ENCODE results near the gene ARHGAP20. TPM values are rescaled to one million over a fixed set of nuclear protein-coding genes. Genes with fewer than 3 reads are reported as not detected.

Gene ARHGAP20
- total RNA-seq, 1 donor from 2014 or later = 0.11 TPM

- POLR2A ChIA-PET = no interaction called here
- TF ChIP-seq CTCF (IDR thresholded peaks at IDR 0.05) = no peak
- CTCF ChIA-PET = no interaction called here
- no peak overlapping the region for H3K27ac Mint-ChIP-seq
- H3K4me3 Mint-ChIP-seq = no peak overlapping the region
- peaks cover 26% of the 10 kb centered on the region for H3K27me3 Mint-ChIP-seq
- H3K9me3 Mint-ChIP-seq = peaks cover 12% of the 10 kb centered on the region
- DNase-seq (no peak), ATAC-seq (ENCODE audit: low read depth) (no peak)
- H3K4me1 Mint-ChIP-seq = no peaks in the 10 kb centered on the region
- H3K36me3 Mint-ChIP-seq (ENCODE audit: low read depth) = no peaks in the 10 kb centered on the region
- intact Hi-C loops (cut with micrococcal nuclease) = no loop called here
Measured at GRCh38 chr11:110757066-110757465, 44.8 kb upstream of the ARHGAP20 start.

- Mint-ChIP-seq H3K4me1 (no peaks in the 10 kb centered on the region), H3K27ac (no peak overlapping the region), H3K4me3 (no peak overlapping the region), H3K27me3 (peaks cover 24% of the 10 kb centered on the region), H3K9me3 (peaks cover 16% of the 10 kb centered on the region), H3K36me3 (ENCODE audit: low read depth) (no peaks in the 10 kb centered on the region)
- intact Hi-C loops (cut with micrococcal nuclease) = no loop called here
- ChIA-PET CTCF (no interaction called here), POLR2A (no interaction called here)
- DNase-seq (no peak), ATAC-seq (ENCODE audit: low read depth) (no peak)
- TF ChIP-seq CTCF (IDR thresholded peaks at IDR 0.05) = no peak
Measured at GRCh38 chr11:110755941-110756340, 43.7 kb upstream of the ARHGAP20 start.

GRCh38 chr11:110752890-110753289, 40.7 kb upstream of the ARHGAP20 start:
- peaks cover 19% of the 10 kb centered on the region for H3K9me3 Mint-ChIP-seq
- H3K27ac Mint-ChIP-seq = no peak overlapping the region
- no peaks in the 10 kb centered on the region for H3K36me3 Mint-ChIP-seq (ENCODE audit: low read depth)
- ATAC-seq (ENCODE audit: low read depth) = no peak
- no peak for DNase-seq
- ChIA-PET CTCF (no interaction called here), POLR2A (no interaction called here)
- H3K4me3 Mint-ChIP-seq = no peak overlapping the region
- TF ChIP-seq CTCF (IDR thresholded peaks at IDR 0.05) = no peak
- intact Hi-C loops (cut with micrococcal nuclease) = no loop called here
- H3K27me3 Mint-ChIP-seq = peaks cover 18% of the 10 kb centered on the region
- no peaks in the 10 kb centered on the region for H3K4me1 Mint-ChIP-seq

- Mint-ChIP-seq H3K9me3 (peaks cover 19% of the 10 kb centered on the region), H3K4me3 (no peak overlapping the region), H3K27ac (no peak overlapping the region), H3K4me1 (no peaks in the 10 kb centered on the region), H3K36me3 (ENCODE audit: low read depth) (no peaks in the 10 kb centered on the region), H3K27me3 (peaks cover 13% of the 10 kb centered on the region)
- ATAC-seq (ENCODE audit: low read depth) (no peak), DNase-seq (no peak)
- intact Hi-C loops (cut with micrococcal nuclease) = no loop called here
- no peak for TF ChIP-seq CTCF (IDR thresholded peaks at IDR 0.05)
- CTCF ChIA-PET = no interaction called here
- POLR2A ChIA-PET = no interaction called here
Measured at GRCh38 chr11:110750100-110750499, 37.9 kb upstream of the ARHGAP20 start.

DNA sequence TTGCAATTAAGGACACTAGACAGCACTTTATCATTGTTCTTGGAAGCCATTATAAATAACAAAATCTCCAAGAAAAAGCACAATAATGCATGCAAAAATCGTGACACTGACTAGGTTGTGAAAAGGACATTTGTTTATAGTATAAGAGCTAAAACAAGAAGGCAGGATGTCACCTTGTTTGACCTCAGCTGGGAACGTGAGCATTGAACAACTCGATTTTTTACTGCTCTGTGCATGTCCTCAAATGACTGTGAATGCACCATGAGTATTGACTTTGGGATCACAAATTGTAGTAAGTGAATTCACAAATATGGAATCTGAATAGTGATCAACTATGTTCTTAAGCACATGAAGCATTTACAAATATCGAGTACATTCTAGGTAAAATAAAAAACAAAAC, 35.3 kb upstream of the ARHGAP20 start:
- TF ChIP-seq CTCF (IDR thresholded peaks at IDR 0.05) = no peak
- ChIA-PET CTCF (no interaction called here), POLR2A (no interaction called here)
- no peaks in the 10 kb centered on the region for H3K36me3 Mint-ChIP-seq (ENCODE audit: low read depth)
- intact Hi-C loops (cut with micrococcal nuclease) = no loop called here
- peaks cover 13% of the 10 kb centered on the region for H3K27me3 Mint-ChIP-seq
- H3K27ac Mint-ChIP-seq = no peak overlapping the region
- ATAC-seq (ENCODE audit: low read depth) = no peak
- no peak overlapping the region for H3K4me3 Mint-ChIP-seq
- H3K4me1 Mint-ChIP-seq = no peaks in the 10 kb centered on the region
- DNase-seq = no peak
- H3K9me3 Mint-ChIP-seq = peaks cover 12% of the 10 kb centered on the region

Measured in activated B cell treated with CpG ODN at 0.5 μM for 24 hours (primary cell).